IPS-20b (cell line): ENCODE measurements around the gene BICDL1.

Experiments used
- H3K27ac ChIP-seq: one replicate; pipeline ENCODE4 v1.5.1; 2013; ENCODE audit warnings: low read length
- H3K27me3 ChIP-seq: 2 replicates; pipeline ENCODE4 v1.6.1; 2013; ENCODE audit warnings: mild to moderate bottlenecking, low read length, inconsistent platforms; ENCODE audit not compliant: insufficient read depth
- H3K36me3 ChIP-seq: 2 replicates; pipeline ENCODE4 v1.6.1; 2013; ENCODE audit warnings: low read depth, mild to moderate bottlenecking, inconsistent platforms, low read length, moderate library complexity; ENCODE audit not compliant: insufficient read depth
- H3K4me1 ChIP-seq: 2 replicates; pipeline ENCODE4 v1.6.1; 2013; ENCODE audit warnings: mild to moderate bottlenecking, control low read depth, inconsistent platforms, low read length, moderate library complexity; ENCODE audit not compliant: insufficient read depth
- H3K4me3 ChIP-seq: 2 replicates; pipeline ENCODE4 v1.5.1; 2013; ENCODE audit warnings: mild to moderate bottlenecking, low read length, inconsistent platforms
- H3K9ac ChIP-seq: 2 replicates; pipeline ENCODE4 v1.6.1; 2013; ENCODE audit warnings: low read depth, mild to moderate bottlenecking, inconsistent platforms, low read length, moderate library complexity
- H3K9me3 ChIP-seq: 2 replicates; pipeline ENCODE4 v1.6.1; 2013; ENCODE audit warnings: mild to moderate bottlenecking, low read depth, low read length, inconsistent platforms; ENCODE audit not compliant: insufficient read depth

Gene BICDL1

DNA sequence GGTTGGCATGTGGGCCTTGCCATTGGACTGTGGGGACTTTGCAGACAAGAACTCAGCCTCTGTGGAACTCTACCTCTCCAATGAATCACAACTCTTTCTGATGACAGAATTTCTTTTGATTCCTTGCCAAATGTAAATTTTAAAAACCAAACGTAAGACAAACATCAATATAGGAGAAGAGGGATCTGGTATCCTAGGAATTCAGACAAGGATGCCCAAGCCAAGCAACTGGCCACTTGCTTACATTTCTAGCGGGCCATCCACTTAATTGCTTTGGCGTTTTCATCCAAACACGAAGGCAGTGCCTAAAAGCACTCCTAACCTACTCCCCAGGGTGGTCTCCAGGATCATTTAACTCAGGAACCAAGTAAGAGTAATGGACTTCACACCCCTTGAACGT is 150.9 kb downstream of the BICDL1 start:
- no peaks in the 10 kb centered on the region for H3K4me1 ChIP-seq

DNA sequence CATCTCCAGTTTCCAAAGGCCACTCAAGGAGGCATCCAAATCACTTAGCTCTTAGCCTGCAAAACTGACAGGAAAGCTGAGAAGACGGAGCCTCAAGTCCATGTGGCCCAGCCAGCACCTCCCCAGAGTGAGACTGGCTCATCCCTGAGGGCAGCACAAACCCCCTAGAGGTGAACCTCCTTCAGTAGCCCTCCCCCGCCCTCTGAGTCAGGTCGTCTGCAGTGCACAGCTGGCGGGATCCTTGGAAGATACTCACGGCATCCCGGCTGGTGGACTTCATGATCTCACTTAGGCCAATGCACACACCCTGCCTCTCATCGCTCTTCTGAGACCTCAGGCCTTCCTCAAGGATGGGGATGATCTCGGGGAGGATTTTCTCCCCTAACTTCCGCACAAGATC is 151.6 kb downstream of the BICDL1 start:
- no peaks in the 10 kb centered on the region for H3K9me3 ChIP-seq
- H3K27me3 ChIP-seq = no peaks in the 10 kb centered on the region
- H3K4me1 ChIP-seq = no peaks in the 10 kb centered on the region
- no peak overlapping the region for H3K27ac ChIP-seq
- H3K36me3 ChIP-seq = peaks cover 97% of the 10 kb centered on the region
- H3K9ac ChIP-seq = no peak overlapping the region
- no peak overlapping the region for H3K4me3 ChIP-seq

More for the DNA sequence above, 150.9 kb downstream of the BICDL1 start:
- Histone ChIP-seq H3K27ac (no peak overlapping the region), H3K36me3 (peaks cover 97% of the 10 kb centered on the region), H3K9ac (no peak overlapping the region), H3K9me3 (no peaks in the 10 kb centered on the region), H3K27me3 (no peaks in the 10 kb centered on the region), H3K4me3 (no peak overlapping the region)

DNA sequence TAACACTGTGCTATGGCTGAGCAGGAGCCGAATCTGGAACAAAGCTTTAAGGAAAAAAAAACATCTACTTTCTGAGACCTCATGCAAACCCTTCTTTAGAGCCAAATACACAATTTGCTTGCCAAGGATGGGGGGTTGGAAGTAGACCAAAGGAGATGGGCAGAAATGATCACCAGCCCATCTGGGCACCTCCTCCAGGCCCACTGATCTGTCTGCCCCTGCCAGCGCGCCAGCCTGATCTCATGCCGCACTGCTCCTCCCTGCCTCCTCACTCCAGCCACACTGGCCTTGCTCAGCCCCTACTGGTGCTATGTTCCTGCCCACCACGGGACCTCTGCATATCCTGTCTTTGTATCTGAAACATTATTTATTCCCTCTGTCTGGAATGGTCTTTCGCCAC is 152.3 kb downstream of the BICDL1 start:
- H3K27me3 ChIP-seq = no peaks in the 10 kb centered on the region
- peaks cover 96% of the 10 kb centered on the region for H3K36me3 ChIP-seq
- H3K27ac ChIP-seq = no peak overlapping the region
- no peaks in the 10 kb centered on the region for H3K4me1 ChIP-seq
- no peak overlapping the region for H3K4me3 ChIP-seq
- H3K9ac ChIP-seq = no peak overlapping the region
- H3K9me3 ChIP-seq = no peaks in the 10 kb centered on the region

DNA sequence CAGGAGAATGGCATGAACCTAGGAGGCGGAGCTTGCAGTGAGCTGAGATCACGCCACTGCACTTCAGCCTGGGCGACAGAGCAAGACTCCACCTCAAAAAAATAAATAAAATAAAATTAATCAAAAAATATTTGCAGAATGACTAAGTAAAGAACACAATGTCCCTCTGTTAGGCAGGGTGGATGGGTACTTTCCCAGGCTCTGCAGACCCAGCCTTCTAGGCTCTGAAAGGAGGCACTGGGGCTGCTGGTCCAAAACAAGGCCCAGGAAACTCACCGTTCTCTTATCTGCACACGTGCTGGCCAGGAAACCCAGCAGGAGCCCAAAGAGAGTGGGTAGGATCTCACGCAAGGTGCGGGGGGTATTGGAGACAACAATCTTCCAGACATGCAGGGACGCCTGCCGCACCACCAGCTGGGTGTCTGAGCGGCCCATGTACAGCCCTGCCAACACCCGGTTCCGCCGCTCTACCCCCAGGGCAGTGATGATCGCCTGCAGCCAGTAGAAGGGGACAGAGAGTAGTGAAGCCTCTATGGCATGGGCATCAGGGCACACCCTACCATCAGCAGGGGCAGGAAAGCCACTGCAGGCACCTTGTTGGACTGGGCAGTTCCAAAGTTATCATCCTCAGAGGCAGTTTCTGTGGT is 153.3 kb downstream of the BICDL1 start:
- Histone ChIP-seq H3K4me1 (no peaks in the 10 kb centered on the region), H3K4me3 (no peak overlapping the region), H3K27me3 (no peaks in the 10 kb centered on the region), H3K36me3 (peaks cover 96% of the 10 kb centered on the region), H3K27ac (no peak overlapping the region), H3K9me3 (no peaks in the 10 kb centered on the region), H3K9ac (no peak overlapping the region)
